Measurements from ENCODE around the gene DYNLRB2. TPM values are rescaled to one million over a fixed set of nuclear protein-coding genes. Genes with fewer than 3 reads are reported as not detected.
A peak's percentile ranks its signal among the peaks of the same experiment; 100 is the strongest.

DYNLRB2 gene
- total RNA-seq, 1 experiment from 2014 or later = not detected

- H3K9me3 Mint-ChIP-seq (ENCODE audit: unreplicated experiment) = no peaks in the 10 kb centered on the region
Measured at GRCh38 chr16:80563066-80563465, 22.3 kb downstream of the DYNLRB2 start.

GRCh38 chr16:80564394-80564793 is 23.6 kb downstream of the DYNLRB2 start:
- Mint-ChIP-seq H3K36me3 (ENCODE audit: insufficient read depth, unreplicated experiment) (no peaks in the 10 kb centered on the region), H3K4me1 (ENCODE audit: insufficient read depth, unreplicated experiment) (no peaks in the 10 kb centered on the region), H3K27ac (ENCODE audit: low read depth, unreplicated experiment) (no peak overlapping the region), H3K9me3 (ENCODE audit: unreplicated experiment) (no peaks in the 10 kb centered on the region), H3K4me3 (ENCODE audit: unreplicated experiment) (no peak overlapping the region), H3K27me3 (ENCODE audit: insufficient read depth, unreplicated experiment) (no peaks in the 10 kb centered on the region)
- intact Hi-C loops (cut with micrococcal nuclease) = no loop called here
- POLR2A ChIA-PET = no interaction called here
- BruUV-seq (replicated peaks) = no TSS peak
- CTCF ChIA-PET = no interaction called here
- DNase-seq (ENCODE audit: unreplicated experiment) = no peak
- TF ChIP-seq, protein P1, sequence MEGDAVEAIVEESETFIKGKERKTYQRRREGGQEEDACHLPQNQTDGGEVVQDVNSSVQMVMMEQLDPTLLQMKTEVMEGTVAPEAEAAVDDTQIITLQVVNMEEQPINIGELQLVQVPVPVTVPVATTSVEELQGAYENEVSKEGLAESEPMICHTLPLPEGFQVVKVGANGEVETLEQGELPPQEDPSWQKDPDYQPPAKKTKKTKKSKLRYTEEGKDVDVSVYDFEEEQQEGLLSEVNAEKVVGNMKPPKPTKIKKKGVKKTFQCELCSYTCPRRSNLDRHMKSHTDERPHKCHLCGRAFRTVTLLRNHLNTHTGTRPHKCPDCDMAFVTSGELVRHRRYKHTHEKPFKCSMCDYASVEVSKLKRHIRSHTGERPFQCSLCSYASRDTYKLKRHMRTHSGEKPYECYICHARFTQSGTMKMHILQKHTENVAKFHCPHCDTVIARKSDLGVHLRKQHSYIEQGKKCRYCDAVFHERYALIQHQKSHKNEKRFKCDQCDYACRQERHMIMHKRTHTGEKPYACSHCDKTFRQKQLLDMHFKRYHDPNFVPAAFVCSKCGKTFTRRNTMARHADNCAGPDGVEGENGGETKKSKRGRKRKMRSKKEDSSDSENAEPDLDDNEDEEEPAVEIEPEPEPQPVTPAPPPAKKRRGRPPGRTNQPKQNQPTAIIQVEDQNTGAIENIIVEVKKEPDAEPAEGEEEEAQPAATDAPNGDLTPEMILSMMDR (IDR thresholded peaks at IDR 0.05; ENCODE audit: unreplicated experiment) = no peak

More at GRCh38 chr16:80563066-80563465, 22.3 kb downstream of the DYNLRB2 start:
- CTCF ChIA-PET = no interaction called here
- H3K36me3 Mint-ChIP-seq (ENCODE audit: insufficient read depth, unreplicated experiment) = no peaks in the 10 kb centered on the region
- no TSS peak for BruUV-seq (replicated peaks)
- POLR2A ChIA-PET = no interaction called here
- H3K4me1 Mint-ChIP-seq (ENCODE audit: insufficient read depth, unreplicated experiment) = no peaks in the 10 kb centered on the region
- H3K27me3 Mint-ChIP-seq (ENCODE audit: insufficient read depth, unreplicated experiment) = no peaks in the 10 kb centered on the region
- intact Hi-C loops (cut with micrococcal nuclease) = no loop called here
- no peak overlapping the region for H3K4me3 Mint-ChIP-seq (ENCODE audit: unreplicated experiment)
- H3K27ac Mint-ChIP-seq (ENCODE audit: low read depth, unreplicated experiment) = no peak overlapping the region
- no peak for DNase-seq (ENCODE audit: unreplicated experiment)
- TF ChIP-seq, protein P1 (IDR thresholded peaks at IDR 0.05; ENCODE audit: unreplicated experiment) = no peak

- H3K27ac Mint-ChIP-seq (ENCODE audit: low read depth, unreplicated experiment) = no peak overlapping the region
Measured at GRCh38 chr16:80569440-80570105, 28.8 kb downstream of the DYNLRB2 start.

DNA sequence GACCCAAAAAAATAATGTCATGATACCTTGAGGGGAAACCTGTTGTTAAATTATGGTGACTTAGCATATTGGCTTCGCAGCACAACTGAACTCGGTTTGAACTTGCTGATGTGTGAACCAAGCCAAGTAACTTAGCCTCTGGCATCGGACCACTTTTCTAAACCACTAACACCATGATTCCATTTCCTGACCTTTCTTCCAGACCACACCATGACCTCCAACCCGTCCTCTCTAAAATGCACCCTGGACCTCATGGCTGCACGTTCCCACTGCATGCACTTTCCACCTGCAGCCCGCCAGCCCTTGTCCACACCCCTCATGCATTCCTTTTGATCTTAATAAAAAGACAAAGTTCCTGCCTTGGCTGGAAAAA is 29.3 kb downstream of the DYNLRB2 start:
- no peaks in the 10 kb centered on the region for H3K36me3 Mint-ChIP-seq (ENCODE audit: insufficient read depth, unreplicated experiment)

More at GRCh38 chr16:80569440-80570105, 28.8 kb downstream of the DYNLRB2 start:
- peak; percentile 43 for DNase-seq (ENCODE audit: unreplicated experiment)
- intact Hi-C loops (cut with micrococcal nuclease) = no loop called here
- no peak overlapping the region for H3K4me3 Mint-ChIP-seq (ENCODE audit: unreplicated experiment)
- TF ChIP-seq, protein P1 (IDR thresholded peaks at IDR 0.05; ENCODE audit: unreplicated experiment) = no peak
- no peaks in the 10 kb centered on the region for H3K36me3 Mint-ChIP-seq (ENCODE audit: insufficient read depth, unreplicated experiment)
- no peaks in the 10 kb centered on the region for H3K27me3 Mint-ChIP-seq (ENCODE audit: insufficient read depth, unreplicated experiment)
- ChIA-PET POLR2A (no interaction called here), CTCF (interaction anchor here (0.8 kb wide), 1 partner anchor 43 kb away, joined by 5 read pairs; no protein-coding TSS in a partner anchor)
- BruUV-seq (replicated peaks) = no TSS peak
- no peaks in the 10 kb centered on the region for H3K9me3 Mint-ChIP-seq (ENCODE audit: unreplicated experiment)
- peaks cover 7% of the 10 kb centered on the region for H3K4me1 Mint-ChIP-seq (ENCODE audit: insufficient read depth, unreplicated experiment)

More for the DNA sequence above, 29.3 kb downstream of the DYNLRB2 start:
- Mint-ChIP-seq H3K27ac (ENCODE audit: low read depth, unreplicated experiment) (no peak overlapping the region), H3K27me3 (ENCODE audit: insufficient read depth, unreplicated experiment) (no peaks in the 10 kb centered on the region), H3K4me1 (ENCODE audit: insufficient read depth, unreplicated experiment) (peaks cover 7% of the 10 kb centered on the region), H3K4me3 (ENCODE audit: unreplicated experiment) (no peak overlapping the region), H3K9me3 (ENCODE audit: unreplicated experiment) (no peaks in the 10 kb centered on the region)
- POLR2A ChIA-PET = no interaction called here
- TF ChIP-seq, protein P1 (IDR thresholded peaks at IDR 0.05; ENCODE audit: unreplicated experiment) = no peak
- CTCF ChIA-PET = interaction anchor here (0.8 kb wide), 1 partner anchor 44 kb away, joined by 5 read pairs; no protein-coding TSS in a partner anchor
- DNase-seq (ENCODE audit: unreplicated experiment) = peak; percentile 14
- no TSS peak for BruUV-seq (replicated peaks)
- intact Hi-C loops (cut with micrococcal nuclease) = no loop called here
